Adrenal gland (tissue), 5 donors: ENCODE results near the gene CHRM5.

ENCODE experiments used
- POLR2A ChIP-seq, 2 donors: fragments of 450-650 bp; IDR thresholded peaks; one replicate each; pipeline ENCODE4 v1.6.1; 2017; ENCODE audit warnings: antibody characterized with exemption in 2 of 2, mild to moderate bottlenecking in 2 of 2, moderate library complexity in 1 of 2
- TF ChIP-seq, protein P1 (sequence below), 6 experiments: fragments of 450-650 bp in 4 of 6; fragments of 200-600 bp in 2 of 6; sonication (generic) in 1 of 6; IDR thresholded peaks; 1 replicate in 5 of 6; 2 replicates in 1 of 6; pipeline versions ENCODE4 v1.5.1 to v1.8.0; 2016 to 2021; ENCODE audit warnings: antibody characterized with exemption in 6 of 6, mild to moderate bottlenecking in 2 of 6, moderate library complexity in 1 of 6
- donor health status: DM: no; HTN: no; CAD: no.

DNA sequence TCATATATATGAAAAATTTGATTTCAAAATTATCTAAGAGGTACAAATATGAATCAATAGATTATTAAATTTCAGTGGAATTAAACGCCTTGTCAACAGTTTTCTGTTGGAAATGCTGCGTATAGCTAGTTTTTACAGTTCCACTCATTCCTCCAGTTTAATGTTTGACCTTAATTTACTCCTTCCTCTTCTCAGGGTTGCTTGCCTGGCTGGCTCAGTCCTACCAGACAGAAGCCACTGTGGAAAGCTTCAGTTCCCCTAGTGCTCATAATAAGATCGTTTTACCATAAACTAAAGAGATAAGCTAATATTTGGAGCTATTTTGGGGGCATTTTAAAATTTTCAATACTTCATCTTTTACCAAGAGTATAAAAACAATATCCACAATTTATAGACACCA is 110.6 kb downstream of the CHRM5 start:
- TF ChIP-seq POLR2A (IDR thresholded peaks at IDR 0.05): no peak
- TF ChIP-seq, protein P1, sequence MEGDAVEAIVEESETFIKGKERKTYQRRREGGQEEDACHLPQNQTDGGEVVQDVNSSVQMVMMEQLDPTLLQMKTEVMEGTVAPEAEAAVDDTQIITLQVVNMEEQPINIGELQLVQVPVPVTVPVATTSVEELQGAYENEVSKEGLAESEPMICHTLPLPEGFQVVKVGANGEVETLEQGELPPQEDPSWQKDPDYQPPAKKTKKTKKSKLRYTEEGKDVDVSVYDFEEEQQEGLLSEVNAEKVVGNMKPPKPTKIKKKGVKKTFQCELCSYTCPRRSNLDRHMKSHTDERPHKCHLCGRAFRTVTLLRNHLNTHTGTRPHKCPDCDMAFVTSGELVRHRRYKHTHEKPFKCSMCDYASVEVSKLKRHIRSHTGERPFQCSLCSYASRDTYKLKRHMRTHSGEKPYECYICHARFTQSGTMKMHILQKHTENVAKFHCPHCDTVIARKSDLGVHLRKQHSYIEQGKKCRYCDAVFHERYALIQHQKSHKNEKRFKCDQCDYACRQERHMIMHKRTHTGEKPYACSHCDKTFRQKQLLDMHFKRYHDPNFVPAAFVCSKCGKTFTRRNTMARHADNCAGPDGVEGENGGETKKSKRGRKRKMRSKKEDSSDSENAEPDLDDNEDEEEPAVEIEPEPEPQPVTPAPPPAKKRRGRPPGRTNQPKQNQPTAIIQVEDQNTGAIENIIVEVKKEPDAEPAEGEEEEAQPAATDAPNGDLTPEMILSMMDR (IDR thresholded peaks at IDR 0.05): no peak
